ENCODE measurements around the gene SYN1.

Gene SYN1

GRCh38 chrX:47573341-47574075 is 46.1 kb downstream of the SYN1 start:
- Histone ChIP-seq H3F3A (ENCODE audit: insufficient read depth) (no peaks in the 10 kb centered on the region), H3K27ac (ENCODE audit: low read depth, low read length) (no peak overlapping the region), H3K9me2 (replicated peaks; ENCODE audit: insufficient read depth, low read length) (no peaks in the 10 kb centered on the region), H2AFZ (ENCODE audit: low read depth, low read length, severe bottlenecking) (no peak overlapping the region), H3K27me3 (ENCODE audit: low read length) (no peaks in the 10 kb centered on the region), H3K9ac (ENCODE audit: low read length) (no peak overlapping the region), H3K9me3 (ENCODE audit: insufficient read depth, low read length) (no peaks in the 10 kb centered on the region), H3K79me2 (ENCODE audit: insufficient read depth, low read length) (no peaks in the 10 kb centered on the region), H3K4me2 (ENCODE audit: low read depth, low read length, poor library complexity, severe bottlenecking) (no peak overlapping the region), H3K36me3 (ENCODE audit: low read length) (no peaks in the 10 kb centered on the region), H3K4me3 (ENCODE audit: insufficient read depth, low read length, poor library complexity, severe bottlenecking) (no peak overlapping the region), H4K20me1 (ENCODE audit: low read depth, low read length) (no peaks in the 10 kb centered on the region)
- TF ChIP-seq EZH2phosphoT487 (conservative IDR thresholded peaks at IDR 0.05; ENCODE audit: low read length) (no peak), CTCF (IDR thresholded peaks at IDR 0.05; ENCODE audit: insufficient read depth, low read length, poor library complexity, severe bottlenecking) (no peak)

- H4K20me1 ChIP-seq (ENCODE audit: low read depth, low read length) = no peaks in the 10 kb centered on the region
- H3K9ac ChIP-seq (ENCODE audit: low read length) = no peak overlapping the region
- no peaks in the 10 kb centered on the region for H3F3A ChIP-seq (ENCODE audit: insufficient read depth)
- no peak overlapping the region for H2AFZ ChIP-seq (ENCODE audit: low read depth, low read length, severe bottlenecking)
- H3K4me2 ChIP-seq (ENCODE audit: low read depth, low read length, poor library complexity, severe bottlenecking) = no peak overlapping the region
- TF ChIP-seq EZH2phosphoT487 (conservative IDR thresholded peaks at IDR 0.05; ENCODE audit: low read length) (no peak), CTCF (IDR thresholded peaks at IDR 0.05; ENCODE audit: insufficient read depth, low read length, poor library complexity, severe bottlenecking) (no peak)
- H3K27me3 ChIP-seq (ENCODE audit: low read length) = no peaks in the 10 kb centered on the region
- H3K27ac ChIP-seq (ENCODE audit: low read depth, low read length) = no peak overlapping the region
- H3K79me2 ChIP-seq (ENCODE audit: insufficient read depth, low read length) = no peaks in the 10 kb centered on the region
- H3K4me3 ChIP-seq (ENCODE audit: insufficient read depth, low read length, poor library complexity, severe bottlenecking) = no peak overlapping the region
- no peaks in the 10 kb centered on the region for H3K9me2 ChIP-seq (replicated peaks; ENCODE audit: insufficient read depth, low read length)
- H3K9me3 ChIP-seq (ENCODE audit: insufficient read depth, low read length) = no peaks in the 10 kb centered on the region
- H3K36me3 ChIP-seq (ENCODE audit: low read length) = no peaks in the 10 kb centered on the region
These were observed 46.8 kb downstream of the SYN1 start for GRCh38 chrX:47572773-47573340.

GRCh38 chrX:47571896-47572295 is 47.8 kb downstream of the SYN1 start:
- Histone ChIP-seq H3K27ac (ENCODE audit: low read depth, low read length) (no peak overlapping the region), H3K9me2 (replicated peaks; ENCODE audit: insufficient read depth, low read length) (no peaks in the 10 kb centered on the region), H4K20me1 (ENCODE audit: low read depth, low read length) (no peaks in the 10 kb centered on the region), H3F3A (ENCODE audit: insufficient read depth) (no peaks in the 10 kb centered on the region), H3K27me3 (ENCODE audit: low read length) (no peaks in the 10 kb centered on the region), H3K79me2 (ENCODE audit: insufficient read depth, low read length) (no peaks in the 10 kb centered on the region), H2AFZ (ENCODE audit: low read depth, low read length, severe bottlenecking) (no peak overlapping the region), H3K36me3 (ENCODE audit: low read length) (no peaks in the 10 kb centered on the region), H3K4me2 (ENCODE audit: low read depth, low read length, poor library complexity, severe bottlenecking) (no peak overlapping the region), H3K9me3 (ENCODE audit: insufficient read depth, low read length) (no peaks in the 10 kb centered on the region), H3K9ac (ENCODE audit: low read length) (no peak overlapping the region), H3K4me3 (ENCODE audit: insufficient read depth, low read length, poor library complexity, severe bottlenecking) (no peak overlapping the region)
- no peak for TF ChIP-seq CTCF (IDR thresholded peaks at IDR 0.05; ENCODE audit: insufficient read depth, low read length, poor library complexity, severe bottlenecking)
- no peak for TF ChIP-seq EZH2phosphoT487 (conservative IDR thresholded peaks at IDR 0.05; ENCODE audit: low read length)

Data from SU-DHL-6 (cell line).